ENCODE results near the gene PTBP1.

PTBP1 gene

DNA sequence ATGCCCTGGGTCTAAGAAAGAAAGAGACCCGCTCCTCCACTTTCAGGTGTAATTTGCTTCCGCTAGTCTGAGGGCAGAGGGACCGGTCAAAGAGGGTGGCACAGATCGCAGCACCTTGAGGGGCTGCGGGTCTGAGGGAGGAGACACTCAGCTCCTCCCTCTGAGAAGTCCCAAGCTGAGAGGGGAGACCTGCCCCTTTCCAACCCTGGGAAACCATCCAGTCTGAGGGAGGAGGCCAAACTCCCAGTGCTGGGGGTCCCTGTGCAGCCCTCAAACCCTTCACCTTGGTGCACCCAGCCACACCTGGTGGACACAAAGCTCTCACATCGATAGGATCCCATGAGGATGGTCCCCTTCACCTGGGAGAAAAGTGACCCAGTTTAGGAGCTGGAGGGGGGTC lies 33.4 kb upstream of the PTBP1 start:
- TF ChIP-seq, protein P1, sequence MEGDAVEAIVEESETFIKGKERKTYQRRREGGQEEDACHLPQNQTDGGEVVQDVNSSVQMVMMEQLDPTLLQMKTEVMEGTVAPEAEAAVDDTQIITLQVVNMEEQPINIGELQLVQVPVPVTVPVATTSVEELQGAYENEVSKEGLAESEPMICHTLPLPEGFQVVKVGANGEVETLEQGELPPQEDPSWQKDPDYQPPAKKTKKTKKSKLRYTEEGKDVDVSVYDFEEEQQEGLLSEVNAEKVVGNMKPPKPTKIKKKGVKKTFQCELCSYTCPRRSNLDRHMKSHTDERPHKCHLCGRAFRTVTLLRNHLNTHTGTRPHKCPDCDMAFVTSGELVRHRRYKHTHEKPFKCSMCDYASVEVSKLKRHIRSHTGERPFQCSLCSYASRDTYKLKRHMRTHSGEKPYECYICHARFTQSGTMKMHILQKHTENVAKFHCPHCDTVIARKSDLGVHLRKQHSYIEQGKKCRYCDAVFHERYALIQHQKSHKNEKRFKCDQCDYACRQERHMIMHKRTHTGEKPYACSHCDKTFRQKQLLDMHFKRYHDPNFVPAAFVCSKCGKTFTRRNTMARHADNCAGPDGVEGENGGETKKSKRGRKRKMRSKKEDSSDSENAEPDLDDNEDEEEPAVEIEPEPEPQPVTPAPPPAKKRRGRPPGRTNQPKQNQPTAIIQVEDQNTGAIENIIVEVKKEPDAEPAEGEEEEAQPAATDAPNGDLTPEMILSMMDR (conservative IDR thresholded peaks at IDR 0.05; ENCODE audit: low read length): no peak
- H3K4me3 ChIP-seq (ENCODE audit: low read length): no peak overlapping the region
- no peak for DNase-seq (ENCODE audit: low read depth)

DNA sequence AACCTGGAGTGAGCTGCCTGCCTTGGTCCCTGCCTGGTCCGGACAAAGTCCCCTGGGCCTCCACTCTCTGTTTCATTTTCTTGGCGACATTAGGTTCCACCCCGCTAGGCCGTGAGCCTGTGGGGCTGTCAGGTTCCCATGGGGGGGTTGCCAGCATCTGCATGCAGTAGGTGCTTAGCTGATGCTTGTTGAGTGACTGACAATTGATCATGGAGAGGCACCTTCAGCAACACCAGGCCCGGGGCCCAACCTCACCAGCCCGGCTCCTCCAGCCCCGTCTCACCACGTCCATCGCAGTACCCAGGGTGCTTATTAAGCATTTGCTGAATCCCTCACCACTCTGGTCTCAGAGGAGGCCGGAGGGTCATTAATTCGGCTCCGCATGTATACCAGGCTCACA lies 33.0 kb upstream of the PTBP1 start:
- no peak for DNase-seq (ENCODE audit: low read depth)
- TF ChIP-seq, protein P1 (conservative IDR thresholded peaks at IDR 0.05; ENCODE audit: low read length): no peak
- H3K4me3 ChIP-seq (ENCODE audit: low read length): no peak overlapping the region

DNA sequence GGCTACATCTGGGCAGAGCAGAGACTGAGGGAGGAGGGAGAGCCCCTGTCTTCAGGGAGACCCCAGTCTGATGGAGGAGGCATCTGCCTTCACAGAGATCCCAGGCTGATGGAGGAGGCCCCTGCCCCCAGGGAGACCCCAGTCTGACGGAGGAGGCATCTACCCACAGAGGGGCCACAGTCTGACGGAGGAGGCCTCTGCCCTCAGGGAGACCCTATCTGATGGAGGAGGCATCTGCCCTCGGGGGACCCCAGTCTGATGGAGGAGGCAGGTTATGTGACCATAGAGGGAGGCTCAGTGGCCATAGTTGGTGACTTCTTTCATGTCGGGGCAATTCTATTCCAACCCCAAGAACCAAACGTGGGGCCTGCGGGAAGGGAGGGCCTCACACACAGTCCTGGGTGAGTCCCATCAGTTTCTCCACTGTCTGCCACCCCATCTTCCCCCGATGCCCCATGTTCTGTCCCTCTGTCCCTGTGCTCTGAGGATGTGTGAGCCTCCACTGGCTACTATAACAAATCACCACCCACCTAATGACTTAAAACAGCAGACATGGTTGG lies 32.0 kb upstream of the PTBP1 start:
- no peak overlapping the region for H3K4me3 ChIP-seq (ENCODE audit: low read length)
- no peak for DNase-seq (ENCODE audit: low read depth)
- TF ChIP-seq, protein P1 (conservative IDR thresholded peaks at IDR 0.05; ENCODE audit: low read length): no peak

GRCh38 chr19:768424-768823 lies 28.8 kb upstream of the PTBP1 start:
- DNase-seq (ENCODE audit: low read depth): peak; percentile 92
- TF ChIP-seq, protein P1 (conservative IDR thresholded peaks at IDR 0.05; ENCODE audit: low read length): no peak
- no peak overlapping the region for H3K4me3 ChIP-seq (ENCODE audit: low read length)

DNA sequence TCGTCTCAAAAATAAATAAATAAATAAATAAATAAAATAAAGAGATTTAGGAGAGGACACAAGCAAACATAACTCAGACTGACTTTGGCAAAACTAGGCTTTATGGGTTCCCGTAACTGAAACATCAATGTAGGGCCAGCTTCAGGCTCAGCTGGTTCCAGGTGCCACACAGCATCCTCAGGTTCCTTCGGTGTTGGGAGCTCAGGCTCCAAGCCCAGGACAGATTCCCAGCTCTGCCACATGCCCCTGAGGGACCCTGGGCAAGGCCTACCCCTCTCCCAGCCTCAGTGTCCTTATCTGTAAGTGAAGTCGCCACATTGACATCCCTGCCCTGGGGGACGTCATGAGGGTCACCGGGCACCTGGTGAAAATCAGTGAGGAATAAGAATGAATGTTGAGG lies 27.6 kb upstream of the PTBP1 start:
- H3K4me3 ChIP-seq (ENCODE audit: low read length): no peak overlapping the region
- TF ChIP-seq, protein P1 (conservative IDR thresholded peaks at IDR 0.05; ENCODE audit: low read length): no peak
- no peak for DNase-seq (ENCODE audit: low read depth)

GRCh38 chr19:771332-771785 lies 25.9 kb upstream of the PTBP1 start:
- DNase-seq (ENCODE audit: low read depth): peak; percentile 60
- no peak overlapping the region for H3K4me3 ChIP-seq (ENCODE audit: low read length)
- TF ChIP-seq, protein P1 (conservative IDR thresholded peaks at IDR 0.05; ENCODE audit: low read length): peak; percentile 65

- no peak overlapping the region for H3K4me3 ChIP-seq (ENCODE audit: low read length)
- TF ChIP-seq, protein P1 (conservative IDR thresholded peaks at IDR 0.05; ENCODE audit: low read length): no peak
- no peak for DNase-seq (ENCODE audit: low read depth)
These were observed 25.2 kb upstream of the PTBP1 start for GRCh38 chr19:772063-772462.
